Measurements from ENCODE around the gene CPSF3.

Gene CPSF3

GRCh38 chr2:9423100-9423921 lies at the start of gene CPSF3, which contains the start of gene ITGB1BP1:
CPSF3 (plus strand) TSS chr2:9423654; CDS start chr2:9423774, 120 bp downstream.
ITGB1BP1 (minus strand) TSS chr2:9423528; CDS start chr2:9418697, 4,831 bp downstream.
- peak; percentile 94 for DNase-seq (ENCODE audit: low read depth)

- no peak for DNase-seq (ENCODE audit: low read depth)
These were observed 49.3 kb upstream of the CPSF3 start for GRCh38 chr2:9374071-9374730.

- DNase-seq (ENCODE audit: low read depth): no peak
These were observed 47.5 kb upstream of the CPSF3 start for GRCh38 chr2:9375857-9376428.

GRCh38 chr2:9377461-9378097 lies 45.9 kb upstream of the CPSF3 start:
- DNase-seq (ENCODE audit: low read depth): no peak

GRCh38 chr2:9378433-9379390 lies 44.7 kb upstream of the CPSF3 start:
- DNase-seq (ENCODE audit: low read depth): no peak

GRCh38 chr2:9379391-9379755 lies 44.1 kb upstream of the CPSF3 start:
- no peak for DNase-seq (ENCODE audit: low read depth)

- no peak for DNase-seq (ENCODE audit: low read depth)
These were observed 42.5 kb upstream of the CPSF3 start for GRCh38 chr2:9380702-9381628.

- no peak for DNase-seq (ENCODE audit: low read depth)
These were observed 40.7 kb upstream of the CPSF3 start for GRCh38 chr2:9382604-9383235.

GRCh38 chr2:9384521-9384920 lies 38.9 kb upstream of the CPSF3 start:
- DNase-seq (ENCODE audit: low read depth): no peak

GRCh38 chr2:9385841-9386240 lies 37.6 kb upstream of the CPSF3 start:
- DNase-seq (ENCODE audit: low read depth): no peak

GRCh38 chr2:9388199-9388681 lies 35.2 kb upstream of the CPSF3 start:
- no peak for DNase-seq (ENCODE audit: low read depth)

- no peak for DNase-seq (ENCODE audit: low read depth)
These were observed 34.2 kb upstream of the CPSF3 start for GRCh38 chr2:9388950-9389911.

- DNase-seq (ENCODE audit: low read depth): no peak
These were observed 33.2 kb upstream of the CPSF3 start for GRCh38 chr2:9390151-9390850.

- no peak for DNase-seq (ENCODE audit: low read depth)
These were observed 32.5 kb upstream of the CPSF3 start for GRCh38 chr2:9390991-9391390.

GRCh38 chr2:9391961-9392720 lies 31.3 kb upstream of the CPSF3 start:
- no peak for DNase-seq (ENCODE audit: low read depth)

- no peak for DNase-seq (ENCODE audit: low read depth)
These were observed 30.3 kb upstream of the CPSF3 start for GRCh38 chr2:9392898-9393765.
